GM18505 (cell line): Measurements from ENCODE around the gene SLC7A7.
A peak's percentile ranks its signal among the peaks of the same experiment; 100 is the strongest.
"Not testable (repeated sequence)": the region's sequence is repeated elsewhere in the genome, so short reads cannot be mapped to it uniquely, and the experiment has no call there.

ENCODE experiments used
- ATAC-seq: cut with Tn5 transposase; IDR thresholded peaks from one replicate; pipeline ENCODE4 v1.9.1; 2021; ENCODE audit not compliant: unreplicated experiment
- POLR2A ChIP-seq: IDR thresholded peaks from 4 replicates; pipeline ENCODE4 v1.6.1; 2011; ENCODE audit warnings: borderline replicate concordance; ENCODE audit not compliant: insufficient read depth, insufficient read length; ENCODE audit errors: extremely low read depth

Gene SLC7A7

DNA sequence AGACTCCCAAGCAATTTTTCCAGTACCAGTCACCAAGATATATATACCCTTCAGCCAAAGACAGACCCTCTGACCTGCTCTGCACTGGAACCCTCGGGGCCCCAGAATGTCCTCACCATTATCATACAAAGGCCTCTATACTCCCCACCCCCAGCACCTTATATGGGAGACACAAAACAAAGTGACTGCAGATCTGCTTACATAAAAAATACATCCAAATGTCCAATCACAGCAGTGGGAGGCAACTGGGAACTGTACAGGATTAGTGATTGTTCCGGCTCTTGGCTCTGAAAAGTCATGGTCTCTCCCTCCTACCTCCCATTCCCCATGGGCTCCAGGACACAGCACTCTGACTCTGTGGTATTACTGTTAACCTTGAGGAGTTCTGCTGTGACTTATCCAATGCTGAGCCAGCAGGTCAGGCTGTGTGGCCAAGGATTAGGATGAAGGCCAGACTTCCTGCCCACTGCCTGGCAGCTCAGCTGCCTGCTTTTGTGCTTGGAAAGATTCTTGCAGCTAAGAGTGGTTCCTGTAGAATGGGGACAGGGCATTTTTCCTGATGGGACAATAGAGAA is 35.0 kb downstream of the SLC7A7 start:
- ATAC-seq, result no peak
- no peak for TF ChIP-seq POLR2A

DNA sequence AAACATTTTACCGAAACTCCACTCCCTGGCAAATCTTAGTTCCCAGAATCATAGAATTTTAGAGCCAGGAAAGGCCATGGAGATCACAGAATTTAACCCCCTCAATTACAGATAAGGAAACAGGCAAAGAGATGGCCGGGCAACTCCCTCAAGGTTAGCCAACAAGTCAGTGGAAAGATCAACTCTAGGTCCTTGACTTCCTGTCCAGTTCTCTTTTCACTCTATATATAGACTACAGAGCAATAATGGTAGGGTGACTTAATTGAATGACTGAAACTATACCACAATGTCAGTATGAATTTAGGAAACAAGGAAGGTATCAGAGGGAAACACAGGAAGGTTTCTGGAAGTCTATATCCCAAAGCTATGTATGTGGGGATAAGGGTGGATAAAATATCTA is 37.2 kb downstream of the SLC7A7 start:
- no peak for ATAC-seq
- TF ChIP-seq POLR2A, result no peak

DNA sequence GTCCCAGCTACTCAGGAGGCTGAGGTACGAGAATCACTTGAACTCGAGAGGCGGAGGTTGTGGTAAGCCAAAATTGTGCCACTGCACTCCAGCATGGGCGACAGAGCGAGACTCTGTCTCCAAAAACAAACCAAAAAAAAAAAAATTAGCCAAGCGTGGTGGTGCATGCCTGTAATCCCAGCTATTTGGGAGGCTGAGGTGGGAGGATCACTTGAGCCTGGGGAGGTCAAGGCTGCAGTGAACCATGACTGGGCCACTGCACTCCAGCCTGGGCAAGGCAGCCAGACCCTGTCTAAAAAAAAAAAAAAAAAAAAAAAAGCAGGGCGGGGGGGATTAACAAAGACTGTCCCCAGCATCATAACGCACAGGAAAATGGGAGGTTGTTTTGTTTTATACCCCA is 38.4 kb downstream of the SLC7A7 start:
- ATAC-seq, result not testable (repeated sequence)

DNA sequence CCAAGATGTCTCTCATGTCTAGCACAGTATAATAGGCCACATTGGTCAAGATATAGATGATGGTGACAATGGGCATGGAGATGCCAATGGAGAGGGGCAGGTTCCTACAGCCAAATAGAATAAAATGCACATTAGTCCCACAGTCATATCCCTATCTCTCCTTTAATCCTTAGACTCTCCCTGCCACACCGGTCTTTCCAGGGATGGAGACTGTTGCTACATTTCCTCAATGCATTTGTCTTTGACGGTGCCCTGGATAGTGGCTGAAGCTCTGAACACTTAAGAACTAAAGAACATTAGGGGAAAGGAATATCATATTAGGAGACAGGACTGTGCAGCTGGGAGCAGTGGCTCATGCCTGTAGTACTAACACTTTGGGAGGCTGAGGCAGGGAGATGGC is 39.0 kb downstream of the SLC7A7 start:
- ATAC-seq, result no peak
- TF ChIP-seq POLR2A, result no peak

DNA sequence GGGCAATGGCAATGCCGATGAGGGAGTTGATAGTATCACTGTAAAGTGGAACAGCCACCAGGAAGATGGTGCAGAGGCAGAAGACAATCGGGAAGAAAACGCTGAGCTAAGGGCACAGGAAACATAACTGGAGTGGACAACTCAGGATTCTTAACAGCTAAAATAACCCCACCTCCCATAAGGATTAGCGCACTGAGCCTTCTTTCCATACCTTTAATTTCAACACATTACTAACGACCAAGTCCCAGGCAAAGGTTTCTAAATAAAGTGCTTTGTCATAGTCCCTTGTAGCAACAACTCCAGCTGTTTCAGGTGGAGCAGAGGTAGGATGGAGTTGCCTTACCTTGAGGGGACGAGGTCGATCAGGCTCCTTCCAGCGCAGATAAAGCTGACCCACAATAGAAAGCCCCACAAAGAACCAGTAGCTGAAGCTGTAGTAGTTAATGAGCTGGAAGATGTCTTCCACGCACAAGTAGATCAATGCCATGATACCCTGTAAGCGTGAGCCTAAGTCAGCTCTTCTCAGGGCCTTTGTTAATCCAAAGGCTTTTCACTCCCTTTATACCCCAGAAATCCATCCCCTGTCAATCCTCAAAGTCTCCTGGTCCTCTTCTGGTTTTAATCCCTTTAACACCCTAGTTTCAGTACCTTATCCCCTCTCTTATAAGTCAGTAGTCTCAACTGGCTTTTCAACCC is 41.1 kb downstream of the SLC7A7 start:
- ATAC-seq, result no peak
- TF ChIP-seq POLR2A, result no peak

DNA sequence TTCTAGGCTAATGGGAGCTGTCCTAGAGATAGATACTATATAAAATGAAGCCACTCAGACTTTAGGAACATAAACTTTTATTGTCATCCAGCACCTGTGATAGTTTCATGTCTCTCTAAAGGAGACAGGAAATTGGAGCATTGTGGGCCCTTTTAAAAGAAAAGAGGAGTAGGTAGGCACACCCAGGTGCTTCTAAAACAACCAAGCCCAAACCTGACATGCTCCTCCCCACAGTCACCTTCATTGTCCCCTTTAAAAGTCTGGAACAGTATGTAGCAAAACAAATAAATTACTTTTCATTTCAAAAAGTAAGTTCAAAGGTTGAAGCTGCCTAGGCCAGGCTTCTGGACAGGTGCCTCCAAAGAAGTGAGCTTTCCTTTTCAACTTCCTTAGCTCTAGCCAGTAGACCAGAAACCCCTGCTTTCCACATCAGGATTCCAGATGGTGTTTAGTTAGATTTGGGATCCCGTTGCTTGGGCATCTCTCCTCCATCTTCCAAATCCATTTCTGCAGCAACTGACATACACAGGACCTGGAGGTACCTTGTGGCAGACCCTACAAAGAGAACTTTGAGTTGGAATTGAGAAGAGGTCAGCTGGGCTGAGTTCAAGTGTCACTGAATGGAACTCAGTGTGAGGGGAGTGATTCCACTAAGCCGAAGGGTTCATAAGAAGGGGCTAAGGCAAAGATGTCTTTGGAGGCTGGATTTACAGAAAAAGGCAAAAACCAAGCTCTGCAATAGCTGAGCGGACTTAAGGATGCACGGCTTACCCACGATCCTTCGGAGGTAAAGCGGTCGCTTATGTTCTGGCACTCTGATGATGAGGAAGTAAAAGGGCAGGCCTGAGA is 41.8 kb downstream of the SLC7A7 start:
- no peak for TF ChIP-seq POLR2A
- no peak for ATAC-seq

DNA sequence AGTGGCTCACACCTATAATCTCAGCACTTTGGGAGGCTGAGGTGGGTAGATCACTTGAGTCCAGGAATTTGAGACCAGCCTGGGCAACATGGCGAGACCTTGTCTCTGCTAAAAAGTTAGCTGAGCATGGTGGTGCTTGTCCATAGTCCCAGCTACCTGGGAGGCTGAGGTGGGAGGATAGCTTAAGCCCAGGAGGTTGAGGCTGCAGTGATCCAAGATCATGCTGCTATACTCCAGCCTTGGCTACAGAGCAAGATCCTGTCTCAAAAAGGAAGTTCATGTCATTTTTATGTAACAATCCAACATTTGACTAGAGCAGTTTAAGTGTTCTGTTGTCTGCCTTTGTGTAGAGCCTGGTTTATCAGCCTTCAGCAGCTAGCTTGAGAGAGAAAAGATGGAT is 42.5 kb downstream of the SLC7A7 start:
- ATAC-seq, result no peak
- no peak for TF ChIP-seq POLR2A

DNA sequence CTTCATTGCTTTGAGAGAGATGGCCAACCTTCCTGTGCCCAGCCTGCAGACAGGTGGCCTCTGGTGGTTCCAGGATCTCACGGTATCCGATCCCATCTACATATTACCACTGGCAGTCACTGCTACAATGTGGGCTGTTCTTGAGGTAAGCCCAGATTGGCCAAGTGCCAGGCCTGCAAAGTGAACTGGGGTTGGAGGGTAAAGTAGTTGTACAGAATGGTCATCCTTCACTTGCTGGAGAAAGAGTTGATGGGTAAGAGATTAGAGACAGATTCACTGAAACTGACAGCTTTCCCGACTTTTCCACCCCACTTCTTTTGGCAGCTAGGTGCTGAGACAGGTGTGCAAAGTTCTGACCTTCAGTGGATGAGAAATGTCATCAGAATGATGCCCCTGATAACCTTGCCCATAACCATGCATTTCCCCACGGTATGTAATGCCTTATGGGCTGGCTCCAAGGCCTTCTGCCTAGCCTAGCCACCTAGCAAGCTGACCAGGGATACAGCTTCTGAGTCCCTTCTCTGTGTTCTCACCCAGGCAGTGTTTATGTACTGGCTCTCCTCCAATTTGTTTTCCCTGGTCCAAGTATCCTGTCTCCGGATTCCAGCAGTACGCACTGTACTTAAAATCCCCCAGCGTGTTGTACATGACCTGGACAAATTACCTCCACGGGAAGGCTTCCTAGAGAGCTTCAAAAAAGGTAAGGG is 44.6 kb downstream of the SLC7A7 start:
- no peak for TF ChIP-seq POLR2A

DNA sequence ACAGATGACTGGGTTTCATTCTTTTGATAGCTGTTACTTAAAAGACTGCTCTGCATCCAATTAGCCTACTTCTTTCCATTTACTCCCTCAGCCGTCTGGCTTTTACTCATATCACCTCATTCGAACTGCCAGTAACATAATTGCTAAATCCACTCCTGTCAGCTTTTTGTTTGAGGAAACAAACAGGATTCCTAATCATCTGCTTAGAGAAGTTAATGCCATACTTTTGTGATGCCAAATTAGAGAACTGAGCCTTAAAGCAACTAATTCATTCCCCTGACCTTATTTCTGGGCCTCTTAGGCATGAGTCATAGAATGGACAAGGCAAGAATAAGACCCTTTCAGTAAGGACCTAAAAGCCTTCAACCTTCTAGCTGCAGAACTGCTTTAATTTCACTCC is 45.9 kb downstream of the SLC7A7 start:
- ATAC-seq, result no peak
- TF ChIP-seq POLR2A, result no peak

More for the DNA sequence above, 44.6 kb downstream of the SLC7A7 start:
- no peak for ATAC-seq

DNA sequence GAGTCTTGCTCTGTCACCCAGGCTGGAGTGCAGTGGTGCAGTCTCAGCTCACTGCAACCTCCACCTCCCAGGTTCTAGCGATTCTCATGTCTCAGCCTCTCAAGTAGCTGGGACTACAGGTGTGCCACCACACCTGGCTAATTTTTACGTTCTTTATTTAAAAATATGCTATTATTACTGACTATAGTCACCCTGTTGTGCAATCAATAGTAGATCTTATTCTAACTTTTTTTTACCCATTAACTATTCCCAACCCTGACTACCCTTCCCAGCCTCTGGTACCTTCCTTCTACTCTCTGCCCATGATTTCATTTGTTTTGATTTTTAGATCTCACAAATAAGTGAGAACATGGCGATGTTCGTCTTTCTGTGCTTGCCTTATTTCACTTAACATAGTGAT is 46.3 kb downstream of the SLC7A7 start:
- ATAC-seq, result no peak
- no peak for TF ChIP-seq POLR2A

DNA sequence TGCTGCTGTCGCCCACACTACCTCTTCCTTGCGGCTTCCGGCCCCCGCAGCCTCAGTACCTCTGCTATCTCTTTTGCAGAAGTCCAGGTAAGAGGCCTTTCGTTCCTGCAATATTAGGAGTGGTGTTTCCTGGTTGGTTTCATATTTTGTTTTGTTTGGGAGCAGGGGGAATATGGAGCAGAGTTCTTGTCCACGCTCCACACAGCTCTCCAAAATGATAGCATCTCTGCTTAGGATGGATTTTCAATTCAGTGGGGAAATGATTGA is 48.0 kb downstream of the SLC7A7 start:
- TF ChIP-seq POLR2A, result no peak
- ATAC-seq, result peak; percentile 24

DNA sequence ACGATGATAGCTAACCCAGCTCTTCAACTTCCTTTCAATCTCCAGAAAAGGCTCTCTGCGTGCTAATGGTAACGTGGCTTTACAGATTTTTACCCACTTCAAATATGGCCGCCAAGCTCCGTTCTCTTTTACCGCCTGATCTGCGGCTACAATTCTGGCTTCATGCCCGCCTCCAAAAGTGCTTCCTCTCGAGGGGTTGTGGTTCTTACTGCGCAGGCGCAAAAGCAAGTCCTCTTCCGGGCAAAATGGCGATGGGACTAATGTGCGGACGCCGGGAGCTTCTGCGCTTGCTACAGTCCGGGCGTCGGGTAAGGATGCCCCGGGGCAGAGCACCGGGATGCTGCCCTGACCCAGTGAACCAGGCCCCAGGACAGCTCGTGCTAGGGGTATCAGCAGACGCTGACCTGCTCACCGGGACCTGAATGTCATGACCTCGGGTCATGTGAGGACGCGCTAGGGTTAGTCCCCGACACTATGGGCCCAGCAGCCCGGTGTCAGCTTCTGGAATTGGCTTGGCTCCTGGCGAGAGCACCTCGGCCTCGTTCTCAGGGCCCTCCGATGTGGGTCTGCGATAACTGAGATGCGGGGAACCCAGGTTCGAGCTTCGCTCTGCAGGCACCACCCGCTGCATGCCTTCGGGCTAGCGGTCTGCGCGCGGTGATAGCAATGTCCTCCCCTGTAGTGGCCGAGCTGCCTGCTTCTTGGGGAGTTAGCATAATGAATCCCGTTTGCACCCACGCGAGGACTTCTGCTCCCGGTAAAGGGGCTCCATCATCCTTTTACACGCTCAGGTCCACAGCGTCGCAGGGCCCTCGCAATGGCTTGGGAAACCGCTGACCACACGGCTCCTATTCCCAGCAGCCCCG is 48.5 kb downstream of the SLC7A7 start, which contains the start of gene OXA1L:
TSS of gene OXA1L (plus strand) at position 232 of the 866 bp plus-strand sequence. CDS start at position 246, 14 bp downstream.
- TF ChIP-seq POLR2A, result peak; percentile 94
- ATAC-seq, result peak; percentile 75

DNA sequence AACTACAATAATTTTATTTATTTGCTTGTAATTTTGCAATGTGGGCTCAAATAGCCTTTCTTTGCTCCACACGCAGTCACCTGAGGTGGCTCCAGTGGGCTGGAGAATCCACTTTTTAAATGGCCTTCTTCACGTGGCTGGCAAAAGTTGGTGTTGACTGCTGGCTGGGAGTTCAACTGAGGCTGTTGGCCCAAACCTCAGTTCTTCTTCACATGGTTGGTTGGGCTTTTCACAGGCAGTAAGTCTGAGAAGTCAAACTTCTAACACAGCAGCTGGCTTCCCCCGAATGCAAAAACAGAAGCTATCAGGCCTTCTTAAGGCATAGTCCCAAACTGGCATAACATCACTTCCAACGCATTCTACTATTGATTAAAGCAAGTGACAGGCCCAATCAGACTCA is 50.9 kb downstream of the SLC7A7 start:
- no peak for TF ChIP-seq POLR2A
- no peak for ATAC-seq
